K562 (cell line): ENCODE measurements around the gene CNN3. TPM values are rescaled to one million over a fixed set of nuclear protein-coding genes. Genes with fewer than 3 reads are reported as not detected.

Source experiments
- ATAC-seq: fragments of 200-7000 bp; cut with Tn5 transposase; 3 replicates; pipeline ENCODE4 v1.9.1; 2020; ENCODE audit warnings: moderate library complexity
- BruUV-seq: library from RNA; stranded (reverse); fragments of 400-500 nt; replicated peaks from 2 replicates; lab custom pipeline; 2021; lab: Mats Ljungman, UMichigan
- CTCF ChIA-PET: fragments of 300-600 bp; formaldehyde crosslinking; extraction: SDS; loops from one replicate; lab custom pipeline; 2021; ENCODE audit warnings: low intra/inter-chr PET ratio; lab: Yijun Ruan, JAX
- POLR2A ChIA-PET: fragments of 300-600, 350-650 bp; sonication (Branson Sonifier 250); formaldehyde crosslinking; extraction: SDS; loops from one replicate; lab custom pipeline; 2021; ENCODE audit warnings: antibody characterized with exemption, inconsistent platforms; lab: Yijun Ruan, JAX
- DNase-seq, 4 experiments: peaks; one replicate each; pipeline versions ENCODE4 v3.0.0 to v3.0.0-alpha.2; 2011 to 2018; ENCODE audit warnings: low spot score in 3 of 4, mixed read lengths in 3 of 4; ENCODE audit errors: extremely low read depth in 1 of 4
- FAIRE-seq: peaks from 2 replicates; lab custom pipeline; 2011; peaks lifted over from hg19 to GRCh38; lab: Jason Lieb, UNC
- H2AFZ ChIP-seq: 2 replicates; pipeline ENCODE4 v1.6.0; 2011; ENCODE audit warnings: low read depth, low read length, control low read depth, inconsistent platforms
- H3K27ac ChIP-seq: fragments of 200-600 bp; 3 replicates; pipeline ENCODE4 v1.8.0; 2011; ENCODE audit warnings: low read depth, mild to moderate bottlenecking, control low read depth, inconsistent platforms, low read length, moderate library complexity, mixed read lengths; ENCODE audit errors: extremely low read depth
- H3K27me3 ChIP-seq, 2 experiments: fragments of 300-600 bp in 1 of 2; 2 replicates in 1 of 2; 3 replicates in 1 of 2; pipeline versions ENCODE4 v1.6.0 to v1.8.0; 2011; ENCODE audit warnings: inconsistent platforms in 2 of 2, low read length in 2 of 2, mild to moderate bottlenecking in 1 of 2, mixed read lengths in 1 of 2, moderate library complexity in 1 of 2; ENCODE audit not compliant: control insufficient read depth in 2 of 2, insufficient read depth in 2 of 2
- H3K36me3 ChIP-seq: fragments of 300-600 bp; 3 replicates; pipeline ENCODE4 v1.8.0; 2011; ENCODE audit warnings: mild to moderate bottlenecking, low read length, inconsistent platforms; ENCODE audit not compliant: control insufficient read depth, insufficient read depth
- H3K4me1 ChIP-seq, 2 experiments: fragments of 200-600 bp in 1 of 2; replicated peaks in 1 of 2; 2 replicates in 1 of 2; 3 replicates in 1 of 2; pipeline versions ENCODE4 v1.5.1 to v1.8.0; 2011; ENCODE audit warnings: inconsistent platforms in 2 of 2, low read length in 2 of 2, mild to moderate bottlenecking in 1 of 2, mixed read lengths in 1 of 2, moderate library complexity in 1 of 2; ENCODE audit not compliant: control insufficient read depth in 2 of 2, insufficient read depth in 2 of 2
- H3K4me2 ChIP-seq: 2 replicates; pipeline ENCODE4 v1.6.1; 2011; ENCODE audit warnings: low read length, control low read depth, inconsistent platforms, mixed read lengths; ENCODE audit not compliant: insufficient read depth
- H3K4me3 ChIP-seq: fragments of 200-600 bp; sonication (generic), shearing (Covaris generic); 2 replicates; pipeline ENCODE4 v1.5.1; 2016; ENCODE audit warnings: control low read depth, inconsistent platforms
- H3K79me2 ChIP-seq: fragments of 200-600 bp; 3 replicates; pipeline ENCODE4 v1.8.0; 2011; ENCODE audit warnings: low read length, inconsistent platforms; ENCODE audit not compliant: control insufficient read depth, insufficient read depth
- H3K9ac ChIP-seq, 2 experiments: 2 replicates each; pipeline versions ENCODE4 v1.6.0 to v1.6.1; 2011; ENCODE audit warnings: low read depth in 2 of 2, low read length in 2 of 2, control low read depth in 1 of 2, inconsistent platforms in 1 of 2, mild to moderate bottlenecking in 1 of 2, mixed read lengths in 1 of 2; ENCODE audit not compliant: insufficient read depth in 1 of 2
- H3K9me1 ChIP-seq: one replicate; pipeline ENCODE4 v1.6.0; 2011; ENCODE audit warnings: inconsistent platforms, mild to moderate bottlenecking, low read length, moderate library complexity; ENCODE audit not compliant: control insufficient read depth, insufficient read depth
- H3K9me3 ChIP-seq: replicated peaks from 2 replicates; pipeline ENCODE4 v1.5.1; 2011; ENCODE audit warnings: low read depth, low read length, inconsistent platforms; ENCODE audit not compliant: control insufficient read depth, insufficient read depth
- H4K20me1 ChIP-seq: replicated peaks from 2 replicates; pipeline ENCODE4 v1.6.1; 2011; ENCODE audit warnings: low read length, inconsistent platforms, mixed read lengths; ENCODE audit not compliant: control insufficient read depth, insufficient read depth
- BRD4 ChIP-seq: fragments of 200-600 bp; sonication (generic); IDR thresholded peaks from 2 replicates; pipeline ENCODE4 v1.6.1; 2017; ENCODE audit warnings: inconsistent platforms
- CBX8 ChIP-seq: fragments of 200-600 bp; sonication (generic); IDR thresholded peaks from 2 replicates; pipeline ENCODE4 v1.6.1; 2012; ENCODE audit warnings: borderline replicate concordance, mixed run types, low read depth, mild to moderate bottlenecking, moderate library complexity, mixed read lengths, low read length, control low read depth, inconsistent platforms; ENCODE audit not compliant: poor library complexity, severe bottlenecking; ENCODE audit errors: extremely low read depth
- CEBPG ChIP-seq, 3 experiments: fragments of 200-800 bp in 1 of 3; sonication (Bioruptor generic) in 1 of 3; sonication (generic) in 1 of 3; formaldehyde crosslinking in 1 of 3; IDR thresholded peaks in 2 of 3; conservative IDR thresholded peaks in 1 of 3; 2 replicates each; pipeline versions ENCODE4 v1.6.1 to v1.8.0; 2016 to 2022; ENCODE audit warnings: missing compliant biosample characterization in 2 of 3, missing genetic modification characterization in 2 of 3, mild to moderate bottlenecking in 1 of 3, missing genetic modification reagents in 1 of 3
- MEIS2 ChIP-seq: fragments of 450-650 bp; IDR thresholded peaks from 2 replicates; pipeline ENCODE4 v1.6.1; 2014; ENCODE audit warnings: mild to moderate bottlenecking; ENCODE audit not compliant: partially characterized antibody
- NFE2 ChIP-seq: IDR thresholded peaks from 2 replicates; pipeline ENCODE4 v1.6.1; 2014; ENCODE audit warnings: antibody characterized with exemption, low read depth
- PKNOX1 ChIP-seq: fragments of 450-650 bp; IDR thresholded peaks from 2 replicates; pipeline ENCODE4 v1.6.1; 2016
- ZNF143 ChIP-seq: sonication (generic); formaldehyde crosslinking; IDR thresholded peaks from 2 replicates; pipeline ENCODE4 v1.9.0; 2022; ENCODE audit warnings: mild to moderate bottlenecking, missing genetic modification reagents
- WGBS: fragments of 100-300 bp; shearing (Covaris generic); methylation state at CpG from one replicate; pipeline ENCODE4 v1.1.6; 2016; ENCODE audit warnings: low coverage, mixed read lengths; ENCODE audit not compliant: insufficient coverage; ENCODE audit errors: missing lambda C conversion rate; 5-methylcytosine and 5-hydroxymethylcytosine counted together
- in situ Hi-C: fragments of 300-500 bp; cut with MboI; formaldehyde crosslinking; loops from 4 replicates; pipeline ENCODE4 v1.15.0; 2018; ENCODE audit warnings: inconsistent platforms, mixed read lengths
- intact Hi-C: fragments of 100-400 bp; cut with micrococcal nuclease; formaldehyde crosslinking; loops from 2 replicates; pipeline ENCODE4 v1.14.2; 2022
- polyA plus RNA-seq, 8 experiments: library from polyadenylated mRNA; depleted of rRNA in 4 of 8; stranded (reverse) in 5 of 8; unstranded in 3 of 8; fragments of >200 nt; fragmentation: Nextera tagmentation in 2 of 8; fragmentation: Illumina TruSeq in 1 of 8; extraction: Ambion mirVana in 2 of 8; extraction: Trizol in 1 of 8; gene quantifications; 2 replicates each; pipeline versions ENCODE4 v1.2.1 to v1.2.3, GENCODE V29; 2011 to 2014; ENCODE audit warnings: inconsistent platforms in 1 of 8, missing spikeins in 1 of 8
- total RNA-seq, 7 experiments: library from RNA; depleted of rRNA in 6 of 7; stranded (reverse); fragments of >200 nt in 6 of 7; fragmentation: Illumina TruSeq in 2 of 7; extraction: Trizol in 2 of 7; gene quantifications; 2 replicates each; pipeline versions ENCODE4 v1.2.1 to v1.2.3, GENCODE V29; 2011 to 2021; ENCODE audit warnings: low replicate concordance in 1 of 7
- TF ChIP-seq, protein P1 (sequence below), 2 experiments: IDR thresholded peaks in 1 of 2; conservative IDR thresholded peaks in 1 of 2; 2 replicates each; pipeline ENCODE4 v1.6.1; 2016; ENCODE audit warnings: low read depth in 2 of 2, mild to moderate bottlenecking in 1 of 2, missing compliant biosample characterization in 1 of 2, missing genetic modification characterization in 1 of 2, moderate library complexity in 1 of 2

CNN3 gene
- total and polyA plus RNA-seq, 9 of the 15 experiments (the other 6 are each of a cell fraction or from before 2014, with no cell fraction given), result 0.06 to 0.62 (median 0.18) TPM; not detected in 4

DNA sequence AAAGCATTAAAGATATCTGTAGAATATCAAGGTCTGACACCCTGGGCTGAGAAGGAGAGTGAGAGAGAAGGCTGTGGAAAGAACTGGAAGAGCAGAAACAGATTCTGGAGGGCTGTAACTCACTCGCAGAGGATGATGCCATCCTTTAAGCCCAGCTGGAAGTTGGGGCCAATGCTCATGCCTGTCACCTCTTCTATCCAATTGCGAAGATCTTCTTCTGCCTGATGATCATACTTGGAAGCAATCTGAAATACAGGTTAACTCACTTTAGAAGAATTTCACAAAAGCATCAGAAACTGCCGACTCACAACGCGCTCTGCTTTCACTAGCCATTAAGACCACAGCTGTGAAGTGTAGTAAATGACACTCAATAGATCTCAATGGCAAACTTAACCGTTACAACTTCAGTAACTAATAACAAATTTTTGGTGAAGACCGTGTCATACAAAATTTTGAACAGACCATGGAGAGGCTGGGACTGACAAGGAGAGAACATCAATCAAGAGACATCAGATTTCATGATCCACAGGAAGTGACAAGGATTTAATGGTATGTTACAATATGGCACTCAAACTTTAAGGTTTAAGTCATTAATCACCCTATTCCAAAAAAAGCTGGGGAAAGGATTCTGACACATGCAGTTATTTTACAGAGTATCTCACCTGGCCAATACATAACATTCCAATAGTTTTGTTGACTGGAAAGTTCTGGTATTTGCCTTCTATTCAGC, 23.5 kb downstream of the CNN3 start:
- peak; percentile 39; the same call in 2 of the 3 replicates for ATAC-seq
- in situ Hi-C loops, result no loop called here
- H3K9me3 ChIP-seq, result no peaks in the 10 kb centered on the region
- BruUV-seq, result no TSS peak
- H3K9ac ChIP-seq, result no peak overlapping the region
- no peak for TF ChIP-seq ZNF143 (CRISPR knock-in tag)
- TF ChIP-seq CEBPG (CRISPR knock-in tag; IDR thresholded peaks at IDR 0.05), result no peak
- TF ChIP-seq CEBPG (tag; conservative IDR thresholded peaks at IDR 0.05 in 1 of 2, IDR thresholded peaks at IDR 0.05 in 1 of 2), result no peak
- TF ChIP-seq NFE2, result peak; percentile 50
- peak; percentile 66 for TF ChIP-seq MEIS2
- no peak for TF ChIP-seq BRD4
- no peak for TF ChIP-seq CBX8
- TF ChIP-seq, protein P1, sequence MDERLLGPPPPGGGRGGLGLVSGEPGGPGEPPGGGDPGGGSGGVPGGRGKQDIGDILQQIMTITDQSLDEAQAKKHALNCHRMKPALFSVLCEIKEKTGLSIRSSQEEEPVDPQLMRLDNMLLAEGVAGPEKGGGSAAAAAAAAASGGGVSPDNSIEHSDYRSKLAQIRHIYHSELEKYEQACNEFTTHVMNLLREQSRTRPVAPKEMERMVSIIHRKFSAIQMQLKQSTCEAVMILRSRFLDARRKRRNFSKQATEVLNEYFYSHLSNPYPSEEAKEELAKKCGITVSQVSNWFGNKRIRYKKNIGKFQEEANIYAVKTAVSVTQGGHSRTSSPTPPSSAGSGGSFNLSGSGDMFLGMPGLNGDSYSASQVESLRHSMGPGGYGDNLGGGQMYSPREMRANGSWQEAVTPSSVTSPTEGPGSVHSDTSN (CRISPR knock-in tag; IDR thresholded peaks at IDR 0.05; ENCODE audit: low read depth), result no peak
- TF ChIP-seq, protein P1 (tag; conservative IDR thresholded peaks at IDR 0.05; ENCODE audit: low read depth), result peak; percentile 31; the same call in 1 of the 2 replicates
- TF ChIP-seq PKNOX1, result peak; percentile 24; the same call in 1 of the 2 replicates
- no peaks in the 10 kb centered on the region for H3K9me1 ChIP-seq
- ChIA-PET CTCF (no interaction called here), POLR2A (interaction anchor here (1.4 to 1.5 kb wide), 2 partner anchors 8 to 58 kb away, joined by 5 to 7 read pairs; no protein-coding TSS in a partner anchor)
- H2AFZ ChIP-seq, result no peak overlapping the region
- no peaks in the 10 kb centered on the region for H4K20me1 ChIP-seq
- DNase-seq, result no peak
- H3K4me1 ChIP-seq, result no peaks in the 10 kb centered on the region; a peak in 1 of 5 replicates
- H3K27me3 ChIP-seq, result peaks cover 11% of the 10 kb centered on the region in 2 experiments; a peak in 4 of 5 replicates
- no peaks in the 10 kb centered on the region for H3K79me2 ChIP-seq
- FAIRE-seq, result no peak
- intact Hi-C loops, result no loop called here
- H3K4me3 ChIP-seq, result no peak overlapping the region
- WGBS, result 4% methylated on average over 7 of the region's 7 CpGs
- no peak overlapping the region for H3K27ac ChIP-seq
- no peak overlapping the region for H3K4me2 ChIP-seq
- no peaks in the 10 kb centered on the region for H3K36me3 ChIP-seq
